Body of pancreas (tissue), 4 donors: ENCODE measurements around the gene CDKN1A.

Experiments
- CTCF ChIP-seq, 7 experiments: fragments of 450-650 bp in 4 of 7; fragments of 200-600 bp in 3 of 7; sonication (generic) in 3 of 7; IDR thresholded peaks; one replicate each; pipeline ENCODE4 v1.5.1; 2016 to 2019; ENCODE audit warnings: antibody characterized with exemption in 7 of 7
- POLR2A ChIP-seq, 3 donors: fragments of 450-650 bp; IDR thresholded peaks; one replicate each; pipeline ENCODE4 v1.6.1; 2016; ENCODE audit warnings: antibody characterized with exemption in 3 of 3, mild to moderate bottlenecking in 2 of 3

- TF ChIP-seq CTCF (IDR thresholded peaks at IDR 0.05), result no peak
- no peak for TF ChIP-seq POLR2A (IDR thresholded peaks at IDR 0.05)
Measured at GRCh38 chr6:36691612-36692011, 13.1 kb downstream of the CDKN1A start.
